Liver (tissue), 9 donors: ENCODE data around the gene LRRC15. TPM values are rescaled to one million over a fixed set of nuclear protein-coding genes. Genes with fewer than 3 reads are reported as not detected.

Experiments
- DNase-seq: peaks from one replicate; pipeline ENCODE4 v3.0.0-alpha.2; 2017; ENCODE audit warnings: low spot score
- H3K27ac ChIP-seq, 2 donors: one replicate each; pipeline ENCODE4 v1.7.0; 2013; ENCODE audit warnings: inconsistent platforms in 2 of 2, low read length in 2 of 2, control low read depth in 1 of 2, low read depth in 1 of 2, mild to moderate bottlenecking in 1 of 2
- H3K27me3 ChIP-seq, 4 donors: one replicate each; pipeline versions ENCODE4 v1.6.1 to v1.7.0; 2013; ENCODE audit warnings: low read length in 3 of 4, inconsistent platforms in 1 of 4, mild to moderate bottlenecking in 1 of 4, moderate library complexity in 1 of 4; ENCODE audit not compliant: control insufficient read depth in 4 of 4, insufficient read depth in 4 of 4
- H3K36me3 ChIP-seq, 4 donors: one replicate each; pipeline versions ENCODE4 v1.6.1 to v1.7.0; 2013; ENCODE audit warnings: low read length in 3 of 4, mild to moderate bottlenecking in 3 of 4, low read depth in 1 of 4, moderate library complexity in 1 of 4; ENCODE audit not compliant: control insufficient read depth in 4 of 4, insufficient read depth in 3 of 4
- H3K4me1 ChIP-seq, 4 donors: one replicate each; pipeline versions ENCODE4 v1.6.1 to v1.7.0; 2013; ENCODE audit warnings: low read length in 3 of 4, mild to moderate bottlenecking in 3 of 4, moderate library complexity in 1 of 4; ENCODE audit not compliant: control insufficient read depth in 4 of 4, insufficient read depth in 4 of 4
- H3K4me3 ChIP-seq, 3 donors: one replicate each; pipeline versions ENCODE4 v1.6.1 to v1.7.0; 2013; ENCODE audit warnings: low read length in 3 of 3, control low read depth in 1 of 3, low read depth in 1 of 3, mild to moderate bottlenecking in 1 of 3
- H3K9ac ChIP-seq, 2 donors: one replicate each; pipeline ENCODE4 v1.7.0; 2013; ENCODE audit warnings: low read length in 2 of 2, mild to moderate bottlenecking in 2 of 2, moderate library complexity in 2 of 2, control low read depth in 1 of 2, low read depth in 1 of 2
- H3K9me3 ChIP-seq, 4 donors: one replicate each; pipeline versions ENCODE4 v1.6.1 to v1.7.0; 2013; ENCODE audit warnings: low read length in 3 of 4; ENCODE audit not compliant: control insufficient read depth in 4 of 4
- FOXA1 ChIP-seq: IDR thresholded peaks from 2 replicates; pipeline ENCODE4 v1.6.1; 2016; ENCODE audit warnings: antibody characterized with exemption
- GABPA ChIP-seq, 2 donors: IDR thresholded peaks in 1 of 2; conservative IDR thresholded peaks in 1 of 2; 2 replicates each; pipeline ENCODE4 v1.6.1; 2016; ENCODE audit warnings: antibody characterized with exemption in 2 of 2, mild to moderate bottlenecking in 1 of 2, moderate library complexity in 1 of 2
- HNF4G ChIP-seq: IDR thresholded peaks from 2 replicates; pipeline ENCODE4 v1.6.1; 2016; ENCODE audit warnings: antibody characterized with exemption
- JUND ChIP-seq, 2 donors: IDR thresholded peaks; 2 replicates each; pipeline ENCODE4 v1.6.1; 2016; ENCODE audit warnings: antibody characterized with exemption in 2 of 2
- NR2F2 ChIP-seq: IDR thresholded peaks from 2 replicates; pipeline ENCODE4 v1.6.1; 2016; ENCODE audit warnings: antibody characterized with exemption
- RAD21 ChIP-seq, 2 donors: IDR thresholded peaks; 2 replicates each; pipeline ENCODE4 v1.6.1; 2016; ENCODE audit warnings: antibody characterized with exemption in 2 of 2, mild to moderate bottlenecking in 2 of 2
- SP1 ChIP-seq: IDR thresholded peaks from 2 replicates; pipeline ENCODE4 v1.6.1; 2018; ENCODE audit warnings: antibody characterized with exemption, mild to moderate bottlenecking
- TAF1 ChIP-seq: conservative IDR thresholded peaks from 2 replicates; pipeline ENCODE4 v1.6.1; 2016; ENCODE audit warnings: antibody characterized with exemption, mild to moderate bottlenecking
- WGBS: extraction: QIAGEN DNeasy Blood & Tissue Kit; methylation state at CpG from one replicate; pipeline ENCODE4 v1.1.7; 2013; 5-methylcytosine and 5-hydroxymethylcytosine counted together
- polyA plus RNA-seq, 2 donors: library from polyadenylated mRNA; stranded (reverse) in 1 of 2; unstranded in 1 of 2; fragments of 200-250 nt in 1 of 2; fragments of >200 nt in 1 of 2; fragmentation: Nextera tagmentation in 1 of 2; extraction: Ambion mirVana in 1 of 2; gene quantifications; one replicate each; pipeline versions ENCODE4 v1.2.1 to v1.2.3, GENCODE V29; 2013 to 2015
- total RNA-seq, 2 donors: library from RNA; depleted of rRNA; stranded (reverse); fragments of >200 nt; gene quantifications; one replicate each; pipeline ENCODE4 v1.2.3, GENCODE V29; 2014
- TF ChIP-seq, protein P1 (sequence below): IDR thresholded peaks from 2 replicates; pipeline ENCODE4 v1.6.1; 2016; ENCODE audit warnings: antibody characterized with exemption, mild to moderate bottlenecking
- TF ChIP-seq, protein P2 (sequence below): IDR thresholded peaks from 2 replicates; pipeline ENCODE4 v1.6.1; 2016; ENCODE audit warnings: antibody characterized with exemption
- TF ChIP-seq, protein P3 (sequence below): IDR thresholded peaks from 2 replicates; pipeline ENCODE4 v1.6.1; 2016; ENCODE audit warnings: antibody characterized with exemption
- TF ChIP-seq, protein P4 (sequence below): IDR thresholded peaks from 2 replicates; pipeline ENCODE4 v1.6.1; 2016; ENCODE audit warnings: antibody characterized with exemption
- TF ChIP-seq, protein P5 (sequence below): fragments of 150-350 bp; IDR thresholded peaks from 2 replicates; pipeline ENCODE4 v1.5.1; 2017; ENCODE audit warnings: improper control_type of control experiment, low read depth, low read length; ENCODE audit not compliant: missing input control
- donor health status: healthy.
- donor health status: healthy.
- donor health status: healthy.
- donor health status: healthy.
- donor health status: healthy.

Gene LRRC15
- total and polyA plus RNA-seq, 4 donors: 0.03 to 0.08 (median 0.05) TPM; not detected in 1

DNA sequence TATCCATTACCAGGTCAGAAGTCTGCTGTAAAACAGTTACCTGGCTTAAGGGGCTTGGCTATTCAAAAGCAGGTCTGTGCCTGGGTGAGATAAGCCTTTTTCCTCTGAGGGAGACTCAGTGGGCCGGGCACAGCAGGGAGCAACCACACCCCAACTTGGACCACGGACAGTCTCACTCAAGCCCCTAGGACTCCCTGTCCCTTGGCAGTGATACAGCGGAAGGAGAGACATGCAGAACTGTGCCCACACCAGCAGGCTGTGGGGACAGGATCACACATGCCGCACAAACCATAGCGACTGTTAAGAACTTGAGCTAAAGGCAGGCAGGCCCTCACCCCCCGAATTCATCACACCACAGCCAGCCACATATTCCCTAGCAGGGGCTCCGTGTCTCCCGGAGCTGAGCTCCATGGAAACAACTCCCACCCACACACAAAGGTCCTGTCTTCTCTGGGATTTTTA, 32.4 kb upstream of the LRRC15 start (continued):
- TF ChIP-seq, protein P1, sequence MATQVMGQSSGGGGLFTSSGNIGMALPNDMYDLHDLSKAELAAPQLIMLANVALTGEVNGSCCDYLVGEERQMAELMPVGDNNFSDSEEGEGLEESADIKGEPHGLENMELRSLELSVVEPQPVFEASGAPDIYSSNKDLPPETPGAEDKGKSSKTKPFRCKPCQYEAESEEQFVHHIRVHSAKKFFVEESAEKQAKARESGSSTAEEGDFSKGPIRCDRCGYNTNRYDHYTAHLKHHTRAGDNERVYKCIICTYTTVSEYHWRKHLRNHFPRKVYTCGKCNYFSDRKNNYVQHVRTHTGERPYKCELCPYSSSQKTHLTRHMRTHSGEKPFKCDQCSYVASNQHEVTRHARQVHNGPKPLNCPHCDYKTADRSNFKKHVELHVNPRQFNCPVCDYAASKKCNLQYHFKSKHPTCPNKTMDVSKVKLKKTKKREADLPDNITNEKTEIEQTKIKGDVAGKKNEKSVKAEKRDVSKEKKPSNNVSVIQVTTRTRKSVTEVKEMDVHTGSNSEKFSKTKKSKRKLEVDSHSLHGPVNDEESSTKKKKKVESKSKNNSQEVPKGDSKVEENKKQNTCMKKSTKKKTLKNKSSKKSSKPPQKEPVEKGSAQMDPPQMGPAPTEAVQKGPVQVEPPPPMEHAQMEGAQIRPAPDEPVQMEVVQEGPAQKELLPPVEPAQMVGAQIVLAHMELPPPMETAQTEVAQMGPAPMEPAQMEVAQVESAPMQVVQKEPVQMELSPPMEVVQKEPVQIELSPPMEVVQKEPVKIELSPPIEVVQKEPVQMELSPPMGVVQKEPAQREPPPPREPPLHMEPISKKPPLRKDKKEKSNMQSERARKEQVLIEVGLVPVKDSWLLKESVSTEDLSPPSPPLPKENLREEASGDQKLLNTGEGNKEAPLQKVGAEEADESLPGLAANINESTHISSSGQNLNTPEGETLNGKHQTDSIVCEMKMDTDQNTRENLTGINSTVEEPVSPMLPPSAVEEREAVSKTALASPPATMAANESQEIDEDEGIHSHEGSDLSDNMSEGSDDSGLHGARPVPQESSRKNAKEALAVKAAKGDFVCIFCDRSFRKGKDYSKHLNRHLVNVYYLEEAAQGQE: no peak
- TF ChIP-seq RAD21 (IDR thresholded peaks at IDR 0.05) (no peak), JUND (IDR thresholded peaks at IDR 0.05) (no peak), SP1 (no peak)
- TF ChIP-seq, protein P2, sequence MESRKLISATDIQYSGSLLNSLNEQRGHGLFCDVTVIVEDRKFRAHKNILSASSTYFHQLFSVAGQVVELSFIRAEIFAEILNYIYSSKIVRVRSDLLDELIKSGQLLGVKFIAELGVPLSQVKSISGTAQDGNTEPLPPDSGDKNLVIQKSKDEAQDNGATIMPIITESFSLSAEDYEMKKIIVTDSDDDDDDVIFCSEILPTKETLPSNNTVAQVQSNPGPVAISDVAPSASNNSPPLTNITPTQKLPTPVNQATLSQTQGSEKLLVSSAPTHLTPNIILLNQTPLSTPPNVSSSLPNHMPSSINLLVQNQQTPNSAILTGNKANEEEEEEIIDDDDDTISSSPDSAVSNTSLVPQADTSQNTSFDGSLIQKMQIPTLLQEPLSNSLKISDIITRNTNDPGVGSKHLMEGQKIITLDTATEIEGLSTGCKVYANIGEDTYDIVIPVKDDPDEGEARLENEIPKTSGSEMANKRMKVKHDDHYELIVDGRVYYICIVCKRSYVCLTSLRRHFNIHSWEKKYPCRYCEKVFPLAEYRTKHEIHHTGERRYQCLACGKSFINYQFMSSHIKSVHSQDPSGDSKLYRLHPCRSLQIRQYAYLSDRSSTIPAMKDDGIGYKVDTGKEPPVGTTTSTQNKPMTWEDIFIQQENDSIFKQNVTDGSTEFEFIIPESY: no peak
- TF ChIP-seq, protein P3, sequence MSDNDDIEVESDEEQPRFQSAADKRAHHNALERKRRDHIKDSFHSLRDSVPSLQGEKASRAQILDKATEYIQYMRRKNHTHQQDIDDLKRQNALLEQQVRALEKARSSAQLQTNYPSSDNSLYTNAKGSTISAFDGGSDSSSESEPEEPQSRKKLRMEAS: no peak
- TF ChIP-seq, protein P4, sequence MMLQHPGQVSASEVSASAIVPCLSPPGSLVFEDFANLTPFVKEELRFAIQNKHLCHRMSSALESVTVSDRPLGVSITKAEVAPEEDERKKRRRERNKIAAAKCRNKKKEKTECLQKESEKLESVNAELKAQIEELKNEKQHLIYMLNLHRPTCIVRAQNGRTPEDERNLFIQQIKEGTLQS: no peak

DNA sequence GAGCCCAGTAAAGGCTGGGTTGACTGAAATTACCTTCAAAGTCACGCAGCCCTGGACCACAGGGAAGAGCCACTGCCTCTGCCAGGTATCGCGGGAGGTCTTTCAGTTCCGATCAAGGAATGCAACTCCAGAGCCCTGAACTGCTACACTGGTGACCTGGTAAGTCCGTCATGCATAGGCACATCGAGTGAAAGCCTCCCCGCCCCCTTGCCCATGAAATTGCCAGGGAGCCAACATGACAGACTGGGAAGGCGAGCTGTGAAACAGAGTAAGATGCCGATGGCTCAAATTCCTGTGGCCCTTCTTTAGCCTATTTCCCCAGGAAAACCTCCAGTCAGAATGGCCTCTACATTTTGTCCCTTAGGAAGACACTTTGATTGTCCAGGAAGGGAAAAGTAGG, 31.8 kb upstream of the LRRC15 start:
- H3K4me1 ChIP-seq: peaks cover 3 to 22% (median 14%) of the 10 kb centered on the region in 4 donors
- TF ChIP-seq HNF4G: no peak
- H3K4me3 ChIP-seq: no peak overlapping the region
- no peaks in the 10 kb centered on the region for H3K9me3 ChIP-seq
- H3K27me3 ChIP-seq: no peaks in the 10 kb centered on the region
- 85% methylated on average over 9 of the region's 9 CpGs for WGBS
- H3K36me3 ChIP-seq: peaks cover 0 to 8% (median 4%) of the 10 kb centered on the region in 4 donors
- DNase-seq: no peak
- no peak overlapping the region for H3K9ac ChIP-seq
- H3K27ac ChIP-seq: no peak overlapping the region

DNA sequence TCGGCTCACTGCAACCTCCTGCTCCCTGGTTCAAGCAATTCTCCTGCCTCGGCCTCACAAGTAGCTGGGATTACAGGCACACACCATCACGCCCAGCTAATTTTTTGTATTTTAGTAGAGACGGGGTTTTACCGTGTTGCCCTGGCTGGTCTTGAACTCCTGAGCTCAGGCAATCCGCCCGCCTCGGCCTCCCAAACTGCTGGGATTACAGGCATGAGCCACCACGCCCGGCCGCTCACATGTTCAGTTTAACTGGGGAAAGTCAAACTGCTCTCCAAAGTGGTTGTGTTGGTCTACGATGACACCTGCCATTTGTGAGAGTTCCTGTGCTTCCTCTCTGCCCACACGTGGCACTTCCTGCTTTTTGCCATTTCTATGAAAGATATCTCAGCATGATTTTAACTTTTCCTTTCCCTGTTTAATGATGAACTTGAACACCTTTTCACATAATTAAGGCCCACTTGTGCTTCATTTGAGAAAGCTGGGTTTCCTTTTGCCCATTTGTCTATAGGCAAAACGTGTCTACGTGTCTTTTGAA, 30.4 kb upstream of the LRRC15 start:
- Histone ChIP-seq H3K9me3 (no peaks in the 10 kb centered on the region), H3K4me1 (peaks cover 3 to 30% (median 18%) of the 10 kb centered on the region in 4 donors), H3K27ac (no peak overlapping the region), H3K4me3 (no peak overlapping the region), H3K36me3 (no peaks in the 10 kb centered on the region), H3K27me3 (no peaks in the 10 kb centered on the region), H3K9ac (no peak overlapping the region)
- TF ChIP-seq JUND (IDR thresholded peaks at IDR 0.05) (no peak), GABPA (IDR thresholded peaks at IDR 0.05 in 1 of 2, conservative IDR thresholded peaks at IDR 0.05 in 1 of 2) (no peak), NR2F2 (no peak), FOXA1 (no peak), TAF1 (no peak)
- TF ChIP-seq, protein P1: no peak
- TF ChIP-seq, protein P5, sequence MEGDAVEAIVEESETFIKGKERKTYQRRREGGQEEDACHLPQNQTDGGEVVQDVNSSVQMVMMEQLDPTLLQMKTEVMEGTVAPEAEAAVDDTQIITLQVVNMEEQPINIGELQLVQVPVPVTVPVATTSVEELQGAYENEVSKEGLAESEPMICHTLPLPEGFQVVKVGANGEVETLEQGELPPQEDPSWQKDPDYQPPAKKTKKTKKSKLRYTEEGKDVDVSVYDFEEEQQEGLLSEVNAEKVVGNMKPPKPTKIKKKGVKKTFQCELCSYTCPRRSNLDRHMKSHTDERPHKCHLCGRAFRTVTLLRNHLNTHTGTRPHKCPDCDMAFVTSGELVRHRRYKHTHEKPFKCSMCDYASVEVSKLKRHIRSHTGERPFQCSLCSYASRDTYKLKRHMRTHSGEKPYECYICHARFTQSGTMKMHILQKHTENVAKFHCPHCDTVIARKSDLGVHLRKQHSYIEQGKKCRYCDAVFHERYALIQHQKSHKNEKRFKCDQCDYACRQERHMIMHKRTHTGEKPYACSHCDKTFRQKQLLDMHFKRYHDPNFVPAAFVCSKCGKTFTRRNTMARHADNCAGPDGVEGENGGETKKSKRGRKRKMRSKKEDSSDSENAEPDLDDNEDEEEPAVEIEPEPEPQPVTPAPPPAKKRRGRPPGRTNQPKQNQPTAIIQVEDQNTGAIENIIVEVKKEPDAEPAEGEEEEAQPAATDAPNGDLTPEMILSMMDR: no peak
- no peak for DNase-seq
- whole genome bisulfite sequencing: 93% methylated on average over 15 of the region's 15 CpGs
